ENCODE results near the gene UNC5C. TPM values are rescaled to one million over a fixed set of nuclear protein-coding genes. Genes with fewer than 3 reads are reported as not detected.

The UNC5C gene
- total and polyA plus RNA-seq, 2 of the 4 experiments (the other 2 are of a cell fraction), result under 0.01 TPM

GRCh38 chr4:95410387-95410977 is 138.3 kb downstream of the UNC5C start:
- Histone ChIP-seq H4K8ac (ENCODE audit: low read depth in 2 of 2, low read length in 2 of 2) (no peak overlapping the region), H4K5ac (ENCODE audit: low read depth, low read length) (no peak overlapping the region), H2AK9ac (replicated peaks; ENCODE audit: low read depth, low read length, poor library complexity) (no peak overlapping the region), H2BK15ac (ENCODE audit: low read depth, low read length) (no peak overlapping the region), H3K36me3 (ENCODE audit: control insufficient read depth, insufficient read depth, low read length) (no peaks in the 10 kb centered on the region), H3K9ac (ENCODE audit: low read depth, low read length) (no peak overlapping the region), H3K18ac (ENCODE audit: low read depth, low read length) (no peak overlapping the region), H3K9me1 (ENCODE audit: insufficient read depth, low read length) (peaks cover 4% of the 10 kb centered on the region; the same call in 1 of the 2 replicates), H2AK5ac (ENCODE audit: low read depth, low read length) (no peak overlapping the region), H4K91ac (ENCODE audit: insufficient read depth, low read depth, low read length) (no peak overlapping the region; the same call in 1 of the 2 replicates), H2BK5ac (ENCODE audit: low read depth, low read length, poor library complexity, severe bottlenecking) (no peak overlapping the region), H3K4me1 (ENCODE audit: control insufficient read depth, insufficient read depth, low read length) (no peaks in the 10 kb centered on the region), H3K79me1 (ENCODE audit: low read depth in 1 of 2, low read length in 2 of 2) (no peaks in the 10 kb centered on the region), H2BK120ac (ENCODE audit: low read depth, low read length) (no peak overlapping the region), H3K27me3 (ENCODE audit: control insufficient read depth, insufficient read depth, low read length) (no peaks in the 10 kb centered on the region), H4K20me1 (ENCODE audit: insufficient read depth, low read length) (no peaks in the 10 kb centered on the region), H2AFZ (replicated peaks; ENCODE audit: low read length, poor library complexity) (no peak overlapping the region), H3K4me2 (ENCODE audit: low read depth, low read length) (no peak overlapping the region), H3K9me3 (ENCODE audit: control insufficient read depth, insufficient read depth, low read length) (no peaks in the 10 kb centered on the region), H3K4ac (ENCODE audit: low read depth, low read length) (no peak overlapping the region), H3K27ac (ENCODE audit: insufficient read depth, low read length) (no peak overlapping the region), H3K14ac (replicated peaks; ENCODE audit: low read depth, low read length) (no peak overlapping the region), H3K4me3 (ENCODE audit: insufficient read depth, low read depth, low read length) (no peak overlapping the region), H2BK20ac (ENCODE audit: low read depth, low read length) (no peak overlapping the region), H3K23ac (ENCODE audit: low read depth, low read length) (no peak overlapping the region), H3K56ac (ENCODE audit: extremely low read depth, insufficient read depth, low read length) (no peak overlapping the region)
- no TSS peak for BruUV-seq (replicated peaks)
- 60% methylated on average over 1 of the region's 4 CpGs; no CpG with 5 or more reads in 1 of the 2 experiments for WGBS, 2 experiments (ENCODE audit: extremely low coverage in 2 of 2, insufficient read length in 1 of 2)
- TF ChIP-seq RFX5 (IDR thresholded peaks at IDR 0.05; ENCODE audit: low read depth, low read length), result no peak
- no peak for TF ChIP-seq MAZ (IDR thresholded peaks at IDR 0.05; ENCODE audit: borderline replicate concordance, low read depth, low read length)
- TF ChIP-seq BHLHE40 (IDR thresholded peaks at IDR 0.05; ENCODE audit: low read depth, low read length), result no peak
- TF ChIP-seq MAFK (IDR thresholded peaks at IDR 0.05; ENCODE audit: low read depth, low read length), result no peak
- no peak for TF ChIP-seq ELK1 (IDR thresholded peaks at IDR 0.05; ENCODE audit: borderline replicate concordance, low read depth, low read length)
- TF ChIP-seq CEBPB (IDR thresholded peaks at IDR 0.05; ENCODE audit: low read depth, low read length), result no peak
- TF ChIP-seq RAD21 (IDR thresholded peaks at IDR 0.05; ENCODE audit: low read length), result no peak
- no peak for TF ChIP-seq RCOR1 (IDR thresholded peaks at IDR 0.05; ENCODE audit: insufficient replicate concordance, low read length)
- TF ChIP-seq MXI1 (IDR thresholded peaks at IDR 0.05; ENCODE audit: borderline replicate concordance, low read depth, low read length), result no peak
- TF ChIP-seq CHD1 (IDR thresholded peaks at IDR 0.05; ENCODE audit: low read depth, low read length), result no peak
- TF ChIP-seq CTCF (conservative IDR thresholded peaks at IDR 0.05; ENCODE audit: low read depth, low read length), result no peak
- DNase-seq, result no peak
- ChIA-PET CTCF (no interaction called here), POLR2A (ENCODE audit: unreplicated experiment) (no interaction called here)
- intact Hi-C loops (cut with micrococcal nuclease) (no loop called here), dilution Hi-C loops (cut with HindIII; ENCODE audit: low sequenced_read_pairs, unreplicated experiment) (no loop called here), in situ Hi-C loops (cut with MboI; ENCODE audit: low sequenced_read_pairs) (no loop called here)
- ATAC-seq (ENCODE audit: low read depth), result no peak
